GM12878 (cell line): ENCODE results near the gene RBKS. TPM values are rescaled to one million over a fixed set of nuclear protein-coding genes. Genes with fewer than 3 reads are reported as not detected.

Source experiments
- ATF2 ChIP-seq: IDR thresholded peaks from 2 replicates; pipeline ENCODE4 v1.6.1; 2012; ENCODE audit warnings: low read length, inconsistent platforms
- DPF2 ChIP-seq: fragments of 450-650 bp; IDR thresholded peaks from 2 replicates; pipeline ENCODE4 v1.6.1; 2017; ENCODE audit warnings: mild to moderate bottlenecking
- EED ChIP-seq: sonication (generic); IDR thresholded peaks from 2 replicates; pipeline ENCODE4 v1.6.1; 2016; ENCODE audit warnings: antibody characterized with exemption, low read depth
- GABPA ChIP-seq: IDR thresholded peaks from 2 replicates; pipeline ENCODE4 v1.6.1; 2014; ENCODE audit warnings: antibody characterized with exemption, low read depth, mild to moderate bottlenecking, inconsistent platforms
- MTA2 ChIP-seq: fragments of 450-650 bp; IDR thresholded peaks from 2 replicates; pipeline ENCODE4 v1.6.1; 2016; ENCODE audit warnings: low read depth, mild to moderate bottlenecking, moderate library complexity
- NFYA ChIP-seq: IDR thresholded peaks from 2 replicates; pipeline ENCODE4 v1.6.1; 2011; ENCODE audit warnings: low read depth, mild to moderate bottlenecking, low read length, improper control_type of control experiment, borderline replicate concordance
- POLR2AphosphoS5 ChIP-seq: IDR thresholded peaks from 2 replicates; pipeline ENCODE4 v1.6.1; 2011; ENCODE audit warnings: mild to moderate bottlenecking, low read length, inconsistent platforms
- RAD21 ChIP-seq: IDR thresholded peaks from 2 replicates; pipeline ENCODE4 v1.6.1; 2011; ENCODE audit warnings: mild to moderate bottlenecking, low read depth, low read length, moderate library complexity; ENCODE audit not compliant: insufficient read depth
- STAT1 ChIP-seq: fragments of 450-650 bp; conservative IDR thresholded peaks from 2 replicates; pipeline ENCODE4 v1.6.1; 2014; ENCODE audit warnings: antibody characterized with exemption, mild to moderate bottlenecking
- STAT3 ChIP-seq: IDR thresholded peaks from 2 replicates; pipeline ENCODE4 v1.6.1; 2011; ENCODE audit warnings: low read depth, low read length, improper control_type of control experiment
- TBL1XR1 ChIP-seq: IDR thresholded peaks from 2 replicates; pipeline ENCODE4 v1.6.1; 2012; ENCODE audit warnings: low read depth, low read length, improper control_type of control experiment
- ZNF274 ChIP-seq: IDR thresholded peaks from one replicate; pipeline ENCODE4 v1.8.0; 2011; ENCODE audit not compliant: insufficient read length, insufficient read depth
- polyA plus RNA-seq, 11 experiments: library from polyadenylated mRNA; depleted of rRNA in 4 of 11; unstranded in 6 of 11; stranded (reverse) in 5 of 11; fragments of >200 nt; fragmentation: Nextera tagmentation in 4 of 11; fragmentation: Illumina TruSeq in 1 of 11; extraction: Ambion mirVana in 4 of 11; extraction: Trizol in 1 of 11; gene quantifications; 1 replicate in 1 of 11; 2 replicates in 10 of 11; pipeline versions ENCODE4 v1.2.1 to v1.2.3, GENCODE V29; 2011 to 2016; ENCODE audit warnings: inconsistent platforms in 2 of 11, missing spikeins in 2 of 11, low read depth in 1 of 11
- total RNA-seq, 4 experiments: library from RNA; depleted of rRNA in 3 of 4; stranded (reverse); fragments of >200 nt in 3 of 4; fragmentation: Illumina TruSeq in 1 of 4; extraction: Trizol in 1 of 4; gene quantifications; 2 replicates each; pipeline versions ENCODE4 v1.2.1 to v1.2.3, GENCODE V29; 2013 to 2021
- TF ChIP-seq, protein P1 (sequence below): IDR thresholded peaks from 2 replicates; pipeline ENCODE4 v1.6.1; 2012; ENCODE audit warnings: low read depth, low read length, improper control_type of control experiment
- TF ChIP-seq, protein P2 (sequence below): fragments of 450-650 bp; IDR thresholded peaks from 2 replicates; pipeline ENCODE4 v1.6.1; 2017; ENCODE audit warnings: mild to moderate bottlenecking, moderate library complexity
- TF ChIP-seq, protein P3 (sequence below): fragments of 450-650 bp; IDR thresholded peaks from 2 replicates; pipeline ENCODE4 v1.6.1; 2017; ENCODE audit warnings: mild to moderate bottlenecking, moderate library complexity

The RBKS gene
- total and polyA plus RNA-seq, 10 of the 15 experiments (the other 5 are each of a cell fraction or from before 2014, with no cell fraction given): 0.39 to 1.8 (median 1.0) TPM

- peak; percentile 70; the same call in 1 of the 2 replicates for TF ChIP-seq TBL1XR1
- TF ChIP-seq ATF2: no peak
- TF ChIP-seq RAD21: no peak
- no peak for TF ChIP-seq NFYA
- TF ChIP-seq, protein P1, sequence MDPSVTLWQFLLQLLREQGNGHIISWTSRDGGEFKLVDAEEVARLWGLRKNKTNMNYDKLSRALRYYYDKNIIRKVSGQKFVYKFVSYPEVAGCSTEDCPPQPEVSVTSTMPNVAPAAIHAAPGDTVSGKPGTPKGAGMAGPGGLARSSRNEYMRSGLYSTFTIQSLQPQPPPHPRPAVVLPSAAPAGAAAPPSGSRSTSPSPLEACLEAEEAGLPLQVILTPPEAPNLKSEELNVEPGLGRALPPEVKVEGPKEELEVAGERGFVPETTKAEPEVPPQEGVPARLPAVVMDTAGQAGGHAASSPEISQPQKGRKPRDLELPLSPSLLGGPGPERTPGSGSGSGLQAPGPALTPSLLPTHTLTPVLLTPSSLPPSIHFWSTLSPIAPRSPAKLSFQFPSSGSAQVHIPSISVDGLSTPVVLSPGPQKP: peak; percentile 40; the same call in 1 of the 2 replicates
- no peak for TF ChIP-seq EED
- TF ChIP-seq, protein P2, sequence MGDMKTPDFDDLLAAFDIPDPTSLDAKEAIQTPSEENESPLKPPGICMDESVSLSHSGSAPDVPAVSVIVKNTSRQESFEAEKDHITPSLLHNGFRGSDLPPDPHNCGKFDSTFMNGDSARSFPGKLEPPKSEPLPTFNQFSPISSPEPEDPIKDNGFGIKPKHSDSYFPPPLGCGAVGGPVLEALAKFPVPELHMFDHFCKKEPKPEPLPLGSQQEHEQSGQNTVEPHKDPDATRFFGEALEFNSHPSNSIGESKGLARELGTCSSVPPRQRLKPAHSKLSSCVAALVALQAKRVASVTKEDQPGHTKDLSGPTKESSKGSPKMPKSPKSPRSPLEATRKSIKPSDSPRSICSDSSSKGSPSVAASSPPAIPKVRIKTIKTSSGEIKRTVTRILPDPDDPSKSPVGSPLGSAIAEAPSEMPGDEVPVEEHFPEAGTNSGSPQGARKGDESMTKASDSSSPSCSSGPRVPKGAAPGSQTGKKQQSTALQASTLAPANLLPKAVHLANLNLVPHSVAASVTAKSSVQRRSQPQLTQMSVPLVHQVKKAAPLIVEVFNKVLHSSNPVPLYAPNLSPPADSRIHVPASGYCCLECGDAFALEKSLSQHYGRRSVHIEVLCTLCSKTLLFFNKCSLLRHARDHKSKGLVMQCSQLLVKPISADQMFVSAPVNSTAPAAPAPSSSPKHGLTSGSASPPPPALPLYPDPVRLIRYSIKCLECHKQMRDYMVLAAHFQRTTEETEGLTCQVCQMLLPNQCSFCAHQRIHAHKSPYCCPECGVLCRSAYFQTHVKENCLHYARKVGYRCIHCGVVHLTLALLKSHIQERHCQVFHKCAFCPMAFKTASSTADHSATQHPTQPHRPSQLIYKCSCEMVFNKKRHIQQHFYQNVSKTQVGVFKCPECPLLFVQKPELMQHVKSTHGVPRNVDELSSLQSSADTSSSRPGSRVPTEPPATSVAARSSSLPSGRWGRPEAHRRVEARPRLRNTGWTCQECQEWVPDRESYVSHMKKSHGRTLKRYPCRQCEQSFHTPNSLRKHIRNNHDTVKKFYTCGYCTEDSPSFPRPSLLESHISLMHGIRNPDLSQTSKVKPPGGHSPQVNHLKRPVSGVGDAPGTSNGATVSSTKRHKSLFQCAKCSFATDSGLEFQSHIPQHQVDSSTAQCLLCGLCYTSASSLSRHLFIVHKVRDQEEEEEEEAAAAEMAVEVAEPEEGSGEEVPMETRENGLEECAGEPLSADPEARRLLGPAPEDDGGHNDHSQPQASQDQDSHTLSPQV: no peak
- TF ChIP-seq STAT1: no peak
- peak; percentile 99 for TF ChIP-seq GABPA
- TF ChIP-seq DPF2: 0 out of 2 replicates have a peak, but pooled peaks have one; percentile 36
- TF ChIP-seq ZNF274: no peak
- TF ChIP-seq MTA2: peak; percentile 95
- TF ChIP-seq, protein P3, sequence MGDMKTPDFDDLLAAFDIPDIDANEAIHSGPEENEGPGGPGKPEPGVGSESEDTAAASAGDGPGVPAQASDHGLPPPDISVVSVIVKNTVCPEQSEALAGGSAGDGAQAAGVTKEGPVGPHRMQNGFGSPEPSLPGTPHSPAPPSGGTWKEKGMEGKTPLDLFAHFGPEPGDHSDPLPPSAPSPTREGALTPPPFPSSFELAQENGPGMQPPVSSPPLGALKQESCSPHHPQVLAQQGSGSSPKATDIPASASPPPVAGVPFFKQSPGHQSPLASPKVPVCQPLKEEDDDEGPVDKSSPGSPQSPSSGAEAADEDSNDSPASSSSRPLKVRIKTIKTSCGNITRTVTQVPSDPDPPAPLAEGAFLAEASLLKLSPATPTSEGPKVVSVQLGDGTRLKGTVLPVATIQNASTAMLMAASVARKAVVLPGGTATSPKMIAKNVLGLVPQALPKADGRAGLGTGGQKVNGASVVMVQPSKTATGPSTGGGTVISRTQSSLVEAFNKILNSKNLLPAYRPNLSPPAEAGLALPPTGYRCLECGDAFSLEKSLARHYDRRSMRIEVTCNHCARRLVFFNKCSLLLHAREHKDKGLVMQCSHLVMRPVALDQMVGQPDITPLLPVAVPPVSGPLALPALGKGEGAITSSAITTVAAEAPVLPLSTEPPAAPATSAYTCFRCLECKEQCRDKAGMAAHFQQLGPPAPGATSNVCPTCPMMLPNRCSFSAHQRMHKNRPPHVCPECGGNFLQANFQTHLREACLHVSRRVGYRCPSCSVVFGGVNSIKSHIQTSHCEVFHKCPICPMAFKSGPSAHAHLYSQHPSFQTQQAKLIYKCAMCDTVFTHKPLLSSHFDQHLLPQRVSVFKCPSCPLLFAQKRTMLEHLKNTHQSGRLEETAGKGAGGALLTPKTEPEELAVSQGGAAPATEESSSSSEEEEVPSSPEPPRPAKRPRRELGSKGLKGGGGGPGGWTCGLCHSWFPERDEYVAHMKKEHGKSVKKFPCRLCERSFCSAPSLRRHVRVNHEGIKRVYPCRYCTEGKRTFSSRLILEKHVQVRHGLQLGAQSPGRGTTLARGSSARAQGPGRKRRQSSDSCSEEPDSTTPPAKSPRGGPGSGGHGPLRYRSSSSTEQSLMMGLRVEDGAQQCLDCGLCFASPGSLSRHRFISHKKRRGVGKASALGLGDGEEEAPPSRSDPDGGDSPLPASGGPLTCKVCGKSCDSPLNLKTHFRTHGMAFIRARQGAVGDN: peak; percentile 60; the same call in 1 of the 2 replicates
- TF ChIP-seq STAT3: no peak
- peak; percentile 94 for TF ChIP-seq POLR2AphosphoS5
Measured at GRCh38 chr2:27771548-27772335, 118.4 kb downstream of the RBKS start, which contains the start of gene MRPL33 (continued).
